OCI-LY7 (cell line): ENCODE results near the gene LSMEM2. TPM values are rescaled to one million over a fixed set of nuclear protein-coding genes. Genes with fewer than 3 reads are reported as not detected.

ENCODE experiments used
- BruUV-seq: library from RNA; stranded (reverse); fragments of 400-500 nt; replicated peaks from 2 replicates; lab custom pipeline; 2021; lab: Mats Ljungman, UMichigan
- CTCF ChIA-PET: fragments of 300-600 bp; sonication (Branson Sonifier 250); formaldehyde crosslinking; loops from one replicate; lab custom pipeline; 2022; ENCODE audit warnings: antibody characterized with exemption; ENCODE audit not compliant: unreplicated experiment; lab: Charles Lee
- POLR2A ChIA-PET: fragments of 300-600 bp; sonication (Branson Sonifier 250); formaldehyde crosslinking; loops from one replicate; lab custom pipeline; 2022; ENCODE audit warnings: antibody characterized with exemption; lab: Charles Lee
- DNase-seq: peaks from one replicate; pipeline ENCODE4 v3.0.0-alpha.2; 2015; ENCODE audit warnings: low spot score
- H2AFZ ChIP-seq: fragments of 200-600 bp; sonication (generic), shearing (Covaris generic); 2 replicates; pipeline ENCODE4 v1.6.1; 2014; ENCODE audit warnings: mild to moderate bottlenecking, antibody characterized with exemption, low read length, moderate library complexity
- H3K27ac ChIP-seq: fragments of 200-600 bp; sonication (generic); 2 replicates; pipeline ENCODE4 v1.5.1; 2014; ENCODE audit warnings: mixed run types, low read depth, mild to moderate bottlenecking, moderate library complexity, low read length, inconsistent platforms; ENCODE audit not compliant: poor library complexity, severe bottlenecking
- H3K36me3 ChIP-seq: fragments of 200-600 bp; sonication (generic); 2 replicates; pipeline ENCODE4 v1.6.1; 2014; ENCODE audit warnings: mild to moderate bottlenecking, antibody characterized with exemption, low read length, moderate library complexity, mixed read lengths; ENCODE audit not compliant: insufficient read depth
- H3K4me1 ChIP-seq: fragments of 200-600 bp; sonication (generic); 2 replicates; pipeline ENCODE4 v1.5.1; 2014; ENCODE audit warnings: mild to moderate bottlenecking, low read length; ENCODE audit not compliant: insufficient read depth, poor library complexity, severe bottlenecking
- H3K4me2 ChIP-seq: fragments of 200-600 bp; sonication (generic); 2 replicates; pipeline ENCODE4 v1.6.1; 2014; ENCODE audit warnings: mild to moderate bottlenecking, low read length
- H3K4me3 ChIP-seq: fragments of 200-600 bp; sonication (generic); 2 replicates; pipeline ENCODE4 v1.5.1; 2014; ENCODE audit warnings: mild to moderate bottlenecking, low read depth, low read length; ENCODE audit not compliant: poor library complexity, severe bottlenecking
- H3K79me2 ChIP-seq: fragments of 200-600 bp; sonication (generic); 2 replicates; pipeline ENCODE4 v1.6.1; 2016; ENCODE audit warnings: low read depth, mild to moderate bottlenecking, low read length, moderate library complexity, mixed read lengths; ENCODE audit not compliant: insufficient read depth
- H3K9me2 ChIP-seq: fragments of 200-600 bp; sonication (generic); 2 replicates; pipeline ENCODE4 v1.6.1; 2016; ENCODE audit warnings: mild to moderate bottlenecking, low read length, mixed read lengths; ENCODE audit not compliant: insufficient read depth
- H3K9me3 ChIP-seq: fragments of 200-600 bp; sonication (generic); 2 replicates; pipeline ENCODE4 v1.6.1; 2014; ENCODE audit warnings: mild to moderate bottlenecking, mixed run types, low read length, mixed read lengths
- H4K20me1 ChIP-seq: fragments of 200-600 bp; sonication (generic); 2 replicates; pipeline ENCODE4 v1.6.1; 2014; ENCODE audit warnings: mild to moderate bottlenecking, antibody characterized with exemption, low read length, moderate library complexity, mixed read lengths; ENCODE audit not compliant: insufficient read depth
- EZH2phosphoT487 ChIP-seq: fragments of 200-600 bp; sonication (generic); IDR thresholded peaks from 2 replicates; pipeline ENCODE4 v1.6.1; 2018; ENCODE audit warnings: low read depth, borderline replicate concordance, mild to moderate bottlenecking, mixed run types, antibody characterized with exemption, low read length, moderate library complexity, mixed read lengths
- intact Hi-C: fragments of 100-400 bp; cut with micrococcal nuclease; formaldehyde crosslinking; loops from one replicate; pipeline ENCODE4 v1.10.0; 2022; ENCODE audit not compliant: unreplicated experiment
- total RNA-seq, 2 experiments: library from RNA; depleted of rRNA in 1 of 2; stranded (reverse); fragments of >200 nt in 1 of 2; shearing (Covaris generic) in 1 of 2; gene quantifications; 2 replicates each; pipeline ENCODE4 v1.2.3, GENCODE V29; 2014 to 2022
- TF ChIP-seq, protein P1 (sequence below): fragments of 200-600 bp; sonication (generic); conservative IDR thresholded peaks from 2 replicates; pipeline ENCODE4 v1.5.1; 2014; ENCODE audit warnings: mild to moderate bottlenecking, antibody characterized with exemption, low read length, moderate library complexity, mixed read lengths

Gene LSMEM2
- total RNA-seq, 2 experiments from 2014 or later, result not detected

GRCh38 chr3:50324351-50325112 lies 45.6 kb downstream of the LSMEM2 start:
- H3K4me1 ChIP-seq, result peaks cover 29% of the 10 kb centered on the region
- no peak for TF ChIP-seq EZH2phosphoT487
- TF ChIP-seq, protein P1, sequence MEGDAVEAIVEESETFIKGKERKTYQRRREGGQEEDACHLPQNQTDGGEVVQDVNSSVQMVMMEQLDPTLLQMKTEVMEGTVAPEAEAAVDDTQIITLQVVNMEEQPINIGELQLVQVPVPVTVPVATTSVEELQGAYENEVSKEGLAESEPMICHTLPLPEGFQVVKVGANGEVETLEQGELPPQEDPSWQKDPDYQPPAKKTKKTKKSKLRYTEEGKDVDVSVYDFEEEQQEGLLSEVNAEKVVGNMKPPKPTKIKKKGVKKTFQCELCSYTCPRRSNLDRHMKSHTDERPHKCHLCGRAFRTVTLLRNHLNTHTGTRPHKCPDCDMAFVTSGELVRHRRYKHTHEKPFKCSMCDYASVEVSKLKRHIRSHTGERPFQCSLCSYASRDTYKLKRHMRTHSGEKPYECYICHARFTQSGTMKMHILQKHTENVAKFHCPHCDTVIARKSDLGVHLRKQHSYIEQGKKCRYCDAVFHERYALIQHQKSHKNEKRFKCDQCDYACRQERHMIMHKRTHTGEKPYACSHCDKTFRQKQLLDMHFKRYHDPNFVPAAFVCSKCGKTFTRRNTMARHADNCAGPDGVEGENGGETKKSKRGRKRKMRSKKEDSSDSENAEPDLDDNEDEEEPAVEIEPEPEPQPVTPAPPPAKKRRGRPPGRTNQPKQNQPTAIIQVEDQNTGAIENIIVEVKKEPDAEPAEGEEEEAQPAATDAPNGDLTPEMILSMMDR, result peak; percentile 83
- ChIA-PET POLR2A (interaction anchor here (1.2 kb wide), 1 partner anchor 26 kb away, joined by 3 read pairs; the partner anchor contains the start of gene NPRL2), CTCF (interaction anchor here (1.9 kb wide), 1 partner anchor 32 kb away, joined by 5 read pairs; the partner anchor contains the start of gene IFRD2)
- no peak overlapping the region for H3K27ac ChIP-seq
- H2AFZ ChIP-seq, result no peak overlapping the region
- H3K4me3 ChIP-seq, result no peak overlapping the region
- DNase-seq, result peak; percentile 70
- H3K36me3 ChIP-seq, result peaks cover 22% of the 10 kb centered on the region
- no peaks in the 10 kb centered on the region for H3K9me2 ChIP-seq
- no peaks in the 10 kb centered on the region for H4K20me1 ChIP-seq
- H3K9me3 ChIP-seq, result no peaks in the 10 kb centered on the region
- intact Hi-C loops, result loop anchor here (1.0 to 5.0 kb wide), 3 partner anchors 25 to 97 kb away; partner anchors contain the start of genes HYAL3 and NAA80
- H3K4me2 ChIP-seq, result no peak overlapping the region
- H3K79me2 ChIP-seq, result peaks cover 12% of the 10 kb centered on the region; the same call in 1 of the 2 replicates
- no TSS peak for BruUV-seq

DNA sequence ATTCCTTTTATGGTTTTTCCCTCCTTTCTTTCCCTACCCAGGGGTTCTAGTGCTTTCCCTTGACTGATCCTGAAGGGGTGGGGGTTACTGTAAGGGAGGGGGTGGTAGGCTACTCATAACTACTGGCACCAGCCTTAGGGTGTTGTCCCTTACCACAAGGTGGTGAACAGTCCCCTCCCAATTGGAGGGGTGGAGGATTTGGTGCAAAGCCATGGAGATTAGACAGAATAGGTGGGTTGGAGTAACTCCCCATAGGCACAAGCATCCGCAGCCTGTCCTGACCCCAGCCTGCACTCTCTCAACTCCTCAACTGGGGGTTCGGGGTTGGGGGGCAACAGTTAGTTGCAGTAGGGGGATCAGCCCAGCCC lies 46.2 kb downstream of the LSMEM2 start:
- DNase-seq, result no peak
- Histone ChIP-seq H3K9me2 (no peaks in the 10 kb centered on the region), H2AFZ (no peak overlapping the region), H3K79me2 (peaks cover 12% of the 10 kb centered on the region; the same call in 1 of the 2 replicates), H3K4me1 (peaks cover 25% of the 10 kb centered on the region), H3K9me3 (no peaks in the 10 kb centered on the region), H3K36me3 (peaks cover 28% of the 10 kb centered on the region), H3K4me2 (no peak overlapping the region), H3K27ac (no peak overlapping the region), H4K20me1 (no peaks in the 10 kb centered on the region), H3K4me3 (no peak overlapping the region)
- ChIA-PET CTCF (no interaction called here), POLR2A (no interaction called here)
- TF ChIP-seq, protein P1, result no peak
- TF ChIP-seq EZH2phosphoT487, result no peak
- intact Hi-C loops, result no loop called here
- no TSS peak for BruUV-seq
